Medulla oblongata (tissue), 1 donor: ENCODE measurements around the gene SYAP1.
"Not testable (repeated sequence)": the region's sequence is repeated elsewhere in the genome, so short reads cannot be mapped to it uniquely, and the experiment has no call there.

Experiments used
- DNase-seq: peaks from one replicate; pipeline ENCODE4 v3.0.0-alpha.2; 2015; ENCODE audit errors: extremely low spot score

SYAP1 gene

GRCh38 chrX:16778993-16779392 is 59.6 kb downstream of the SYAP1 start:
- no peak for DNase-seq

- not testable (repeated sequence) for DNase-seq
Observed at GRCh38 chrX:16779815-16780214, 60.4 kb downstream of the SYAP1 start.

GRCh38 chrX:16783452-16783851 is 64.0 kb downstream of the SYAP1 start:
- DNase-seq = no peak

- DNase-seq = not testable (repeated sequence)
Observed at GRCh38 chrX:16784440-16784839, 65.0 kb downstream of the SYAP1 start.

- no peak for DNase-seq
Observed at GRCh38 chrX:16785247-16786138, 66.1 kb downstream of the SYAP1 start.

- peak; percentile 98 for DNase-seq
Observed at GRCh38 chrX:16786139-16786790, 66.9 kb downstream of the SYAP1 start, which contains the start of gene TXLNG. Gene TXLNG, plus strand, starts transcription at chrX:16786466. Its CDS starts 22 bp downstream, at chrX:16786488.

GRCh38 chrX:16786791-16787735 is 67.7 kb downstream of the SYAP1 start:
- no peak for DNase-seq

GRCh38 chrX:16788477-16788876 is 69.1 kb downstream of the SYAP1 start:
- DNase-seq = no peak

- no peak for DNase-seq
Observed at GRCh38 chrX:16796298-16796697, 76.9 kb downstream of the SYAP1 start.

- peak; percentile 55 for DNase-seq
Observed at GRCh38 chrX:16797358-16797757, 77.9 kb downstream of the SYAP1 start.

- no peak for DNase-seq
Observed at GRCh38 chrX:16797841-16798240, 78.4 kb downstream of the SYAP1 start.

GRCh38 chrX:16804923-16805464 is 85.6 kb downstream of the SYAP1 start:
- DNase-seq = no peak

GRCh38 chrX:16807548-16807947 is 88.1 kb downstream of the SYAP1 start:
- no peak for DNase-seq

GRCh38 chrX:16807976-16808542 is 88.6 kb downstream of the SYAP1 start:
- peak; percentile 16 for DNase-seq

GRCh38 chrX:16814597-16814996 is 95.2 kb downstream of the SYAP1 start:
- DNase-seq = no peak
